Endodermal cell (in vitro differentiated cells): ENCODE results near the gene ARHGAP20. TPM values are rescaled to one million over a fixed set of nuclear protein-coding genes. Genes with fewer than 3 reads are reported as not detected.

Experiments
- DNase-seq: peaks from one replicate; pipeline ENCODE4 v3.0.0-alpha.2; 2017
- H3K27ac ChIP-seq: 2 replicates; pipeline ENCODE4 v1.5.1; 2013; ENCODE audit warnings: mild to moderate bottlenecking, low read depth, low read length, moderate library complexity
- H3K27me3 ChIP-seq: 2 replicates; pipeline ENCODE4 v1.6.1; 2013; ENCODE audit warnings: mild to moderate bottlenecking, low read length, moderate library complexity; ENCODE audit not compliant: insufficient read depth, control insufficient read depth, poor library complexity, severe bottlenecking
- H3K36me3 ChIP-seq: 2 replicates; pipeline ENCODE4 v1.7.0; 2013; ENCODE audit warnings: mild to moderate bottlenecking, low read length, moderate library complexity; ENCODE audit not compliant: control insufficient read depth, insufficient read depth
- H3K4me1 ChIP-seq: one replicate; pipeline ENCODE4 v1.7.0; 2013; ENCODE audit warnings: low read length; ENCODE audit not compliant: control insufficient read depth, insufficient read depth
- H3K4me3 ChIP-seq: 2 replicates; pipeline ENCODE4 v1.5.1; 2013; ENCODE audit warnings: mild to moderate bottlenecking, low read length, moderate library complexity
- H3K9ac ChIP-seq: 2 replicates; pipeline ENCODE4 v1.6.1; 2013; ENCODE audit warnings: mild to moderate bottlenecking, low read length, moderate library complexity; ENCODE audit not compliant: poor library complexity, severe bottlenecking; ENCODE audit errors: extremely low read depth
- H3K9me3 ChIP-seq: 2 replicates; pipeline ENCODE4 v1.6.1; 2013; ENCODE audit warnings: mild to moderate bottlenecking, low read length, moderate library complexity; ENCODE audit not compliant: control insufficient read depth
- H3K27ac Mint-ChIP-seq: 2 replicates; pipeline ENCODE4 v1.8.0; 2020; ENCODE audit warnings: mixed read lengths
- H3K27me3 Mint-ChIP-seq: 2 replicates; pipeline ENCODE4 v1.8.0; 2021; ENCODE audit warnings: mild to moderate bottlenecking, mixed read lengths; ENCODE audit not compliant: insufficient read depth
- H3K36me3 Mint-ChIP-seq: 2 replicates; pipeline ENCODE4 v1.8.0; 2020; ENCODE audit warnings: low read depth, mixed read lengths
- H3K4me1 Mint-ChIP-seq: 2 replicates; pipeline ENCODE4 v1.8.0; 2020; ENCODE audit warnings: mixed read lengths
- H3K4me3 Mint-ChIP-seq: 2 replicates; pipeline ENCODE4 v1.8.0; 2020; ENCODE audit warnings: mild to moderate bottlenecking, moderate library complexity, mixed read lengths
- H3K9me3 Mint-ChIP-seq: 2 replicates; pipeline ENCODE4 v1.8.0; 2020; ENCODE audit warnings: mild to moderate bottlenecking, mixed read lengths
- CTCF ChIP-seq: fragments of 200-600 bp; sonication (generic); conservative IDR thresholded peaks from 2 replicates; pipeline ENCODE4 v1.5.0; 2021; ENCODE audit warnings: antibody characterized with exemption, mild to moderate bottlenecking
- WGBS, 2 experiments: methylation state at CpG; one replicate each; pipeline versions ENCODE4 v1.1.5 to v1.1.7; 2013; ENCODE audit warnings: missing lambda C conversion rate in 2 of 2, mixed read lengths in 1 of 2; ENCODE audit not compliant: insufficient coverage in 1 of 2, insufficient read length in 1 of 2; 5-methylcytosine and 5-hydroxymethylcytosine counted together
- total RNA-seq, 2 donors: library from RNA; stranded (reverse); fragmentation: NEBNext Ultra II Directional in 1 of 2; extraction: Animal tissue kit (Norgen Biotek cat#: 25700) in 1 of 2; gene quantifications; 2 replicates in 1 of 2; 3 replicates in 1 of 2; pipeline ENCODE4 v1.2.1, GENCODE V29; 2021

The ARHGAP20 gene
- total RNA-seq, 2 donors from 2014 or later: 0.15 to 0.27 TPM

GRCh38 chr11:110691926-110692325 is 20.3 kb downstream of the ARHGAP20 start:
- TF ChIP-seq CTCF: no peak
- Mint-ChIP-seq H3K36me3 (no peaks in the 10 kb centered on the region), H3K4me1 (peaks cover 4% of the 10 kb centered on the region), H3K4me3 (no peak overlapping the region), H3K27ac (no peak overlapping the region), H3K9me3 (no peaks in the 10 kb centered on the region), H3K27me3 (peaks cover 2% of the 10 kb centered on the region)
- no peaks in the 10 kb centered on the region for H3K27me3 ChIP-seq
- H3K4me1 ChIP-seq: no peaks in the 10 kb centered on the region
- H3K9me3 ChIP-seq: no peaks in the 10 kb centered on the region
- no peak for DNase-seq
- H3K36me3 ChIP-seq: no peaks in the 10 kb centered on the region
- H3K9ac ChIP-seq: no peak overlapping the region
- 100% methylated on average over 4 of the region's 4 CpGs; no CpG with 5 or more reads in 1 of the 2 experiments for WGBS, 2 experiments
- no peak overlapping the region for H3K4me3 ChIP-seq
- H3K27ac ChIP-seq: no peak overlapping the region

GRCh38 chr11:110689306-110689705 is 22.9 kb downstream of the ARHGAP20 start:
- Mint-ChIP-seq H3K9me3 (no peaks in the 10 kb centered on the region), H3K27me3 (no peaks in the 10 kb centered on the region), H3K27ac (no peak overlapping the region), H3K4me1 (no peaks in the 10 kb centered on the region), H3K36me3 (no peaks in the 10 kb centered on the region), H3K4me3 (no peak overlapping the region)
- DNase-seq: no peak
- H3K9me3 ChIP-seq: no peaks in the 10 kb centered on the region
- 94 to 100% methylated on average over 2 of the region's 4 CpGs for WGBS, 2 experiments
- no peak overlapping the region for H3K27ac ChIP-seq
- no peak overlapping the region for H3K9ac ChIP-seq
- TF ChIP-seq CTCF: no peak
- H3K36me3 ChIP-seq: no peaks in the 10 kb centered on the region
- H3K27me3 ChIP-seq: no peaks in the 10 kb centered on the region
- no peak overlapping the region for H3K4me3 ChIP-seq
- H3K4me1 ChIP-seq: no peaks in the 10 kb centered on the region

- no peaks in the 10 kb centered on the region for H3K36me3 Mint-ChIP-seq
- H3K9me3 ChIP-seq: no peaks in the 10 kb centered on the region
- H3K9me3 Mint-ChIP-seq: no peaks in the 10 kb centered on the region
- H3K27me3 Mint-ChIP-seq: no peaks in the 10 kb centered on the region
- H3K4me1 Mint-ChIP-seq: no peaks in the 10 kb centered on the region
- H3K4me1 ChIP-seq: no peaks in the 10 kb centered on the region
- no peaks in the 10 kb centered on the region for H3K27me3 ChIP-seq
- H3K27ac Mint-ChIP-seq: no peak overlapping the region
- H3K27ac ChIP-seq: no peak overlapping the region
- no peak overlapping the region for H3K4me3 Mint-ChIP-seq
- H3K4me3 ChIP-seq: no peak overlapping the region
- WGBS, 2 experiments: 80 to 81% methylated on average over 1 to 2 of the region's 2 CpGs
- no peak for DNase-seq
- no peaks in the 10 kb centered on the region for H3K36me3 ChIP-seq
- no peak overlapping the region for H3K9ac ChIP-seq
- TF ChIP-seq CTCF: no peak
Observed at GRCh38 chr11:110679323-110679975, 32.8 kb downstream of the ARHGAP20 start.
